Mucosa of descending colon (tissue), 3 donors: ENCODE data around the gene LIX1L. TPM values are rescaled to one million over a fixed set of nuclear protein-coding genes. Genes with fewer than 3 reads are reported as not detected.

Experiments used
- ATAC-seq: fragments of 200-7000 bp; cut with Tn5 transposase; one replicate; pipeline ENCODE4 v1.9.1; 2020; ENCODE audit warnings: mild to moderate bottlenecking, moderate library complexity
- DNase-seq, 3 donors: peaks; one replicate each; pipeline ENCODE4 v3.0.0-alpha.2; 2020
- H3K36me3 ChIP-seq: fragments of 200-600 bp; one replicate; pipeline ENCODE4 v1.8.0; 2021; ENCODE audit warnings: low read depth, mild to moderate bottlenecking
- H3K4me1 ChIP-seq: fragments of 200-600 bp; one replicate; pipeline ENCODE4 v1.8.0; 2021; ENCODE audit warnings: low read depth, mild to moderate bottlenecking
- H3K4me3 ChIP-seq: fragments of 200-600 bp; one replicate; pipeline ENCODE4 v1.8.0; 2021; ENCODE audit warnings: mild to moderate bottlenecking
- H3K9me3 ChIP-seq: fragments of 200-600 bp; one replicate; pipeline ENCODE4 v1.8.0; 2021; ENCODE audit warnings: mild to moderate bottlenecking
- CTCF ChIP-seq: fragments of 200-600 bp; IDR thresholded peaks from one replicate; pipeline ENCODE4 v1.8.0; 2022; ENCODE audit warnings: antibody characterized with exemption, mild to moderate bottlenecking
- intact Hi-C, 2 donors: fragments of 100-400 bp; cut with DNase I in 1 of 2; cut with micrococcal nuclease in 1 of 2; formaldehyde crosslinking; loops; one replicate each; pipeline versions ENCODE4 v1.11.0 to v1.11.1; 2022; cut with DNase I, micrococcal nuclease
- total RNA-seq, 3 donors: library from RNA; stranded (reverse); fragmentation: NEBNext Ultra II Directional in 2 of 3; extraction: Animal tissue kit (Norgen Biotek cat#: 25700) in 2 of 3; gene quantifications; one replicate each; pipeline versions ENCODE4 v1.2.1 to v1.2.4, GENCODE V29; 2021 to 2023
- donor health status: DM: no; HTN: no; CAD: no; lungs with moderate emphysema.
- donor health status: DM: no; HTN: no; CAD: no.
- donor health status: DM: no; HTN: yes; CAD: no.

Gene LIX1L
- total RNA-seq, 3 donors from 2014 or later = 3.9 to 34.3 (median 10.2) TPM

DNA sequence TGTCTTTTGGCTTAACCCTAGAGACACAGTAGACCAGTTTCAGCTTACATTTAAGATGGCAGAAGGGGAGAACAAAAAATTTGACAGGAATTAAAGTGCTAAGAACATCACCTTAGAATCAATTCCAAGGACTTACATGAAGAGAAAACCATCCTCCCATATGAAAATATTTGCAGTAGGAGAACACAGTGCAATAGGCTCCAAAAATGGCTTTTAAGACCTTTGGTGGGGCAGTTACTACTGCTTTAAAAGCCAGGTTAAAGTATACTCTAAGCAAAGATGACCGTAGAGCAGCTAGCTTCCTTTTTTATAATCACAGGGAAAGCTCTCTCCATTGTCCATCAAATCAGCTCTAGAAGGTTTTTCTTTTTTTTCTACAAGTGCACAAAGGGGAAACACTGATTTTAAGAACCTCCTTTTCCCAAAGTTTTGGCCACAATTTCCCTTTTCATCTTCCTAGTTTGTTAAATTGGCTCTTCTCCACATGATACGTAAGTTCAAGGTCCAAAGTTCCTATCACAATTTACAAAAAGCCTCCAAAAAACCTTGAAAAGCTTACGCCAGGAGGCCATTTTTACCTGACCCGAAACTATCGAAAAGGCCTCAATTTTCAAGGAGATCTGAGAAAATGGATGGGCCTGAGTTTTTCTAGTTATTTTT, 35.3 kb upstream of the LIX1L start:
- DNase-seq (no peak), ATAC-seq (no peak)
- Histone ChIP-seq H3K4me3 (peak overlapping the region; percentile 89), H3K36me3 (no peaks in the 10 kb centered on the region), H3K9me3 (no peaks in the 10 kb centered on the region), H3K4me1 (peaks cover 5% of the 10 kb centered on the region)
- intact Hi-C loops = no loop called here
- no peak for TF ChIP-seq CTCF

DNA sequence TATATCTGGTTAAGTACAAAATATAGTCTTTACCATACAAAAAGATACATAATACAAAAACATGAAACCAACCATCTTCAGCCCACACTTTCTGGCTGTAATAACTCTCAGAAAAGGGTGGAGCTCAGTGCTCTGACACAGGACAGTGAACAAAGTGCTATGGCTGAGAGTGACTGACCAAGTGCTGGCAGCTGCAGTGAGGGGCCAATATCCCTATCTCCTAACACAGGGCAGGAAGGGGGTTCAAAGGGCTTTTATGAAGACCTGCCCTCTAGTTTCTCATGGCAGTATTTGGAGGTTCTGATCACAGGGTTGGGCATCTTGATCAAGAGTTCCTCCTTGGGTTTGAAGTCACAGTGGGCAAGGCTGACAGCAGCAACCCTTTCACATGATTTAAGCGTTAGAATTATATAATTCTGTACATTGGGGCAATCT, 34.7 kb upstream of the LIX1L start:
- no peak for DNase-seq
- no peak for TF ChIP-seq CTCF

DNA sequence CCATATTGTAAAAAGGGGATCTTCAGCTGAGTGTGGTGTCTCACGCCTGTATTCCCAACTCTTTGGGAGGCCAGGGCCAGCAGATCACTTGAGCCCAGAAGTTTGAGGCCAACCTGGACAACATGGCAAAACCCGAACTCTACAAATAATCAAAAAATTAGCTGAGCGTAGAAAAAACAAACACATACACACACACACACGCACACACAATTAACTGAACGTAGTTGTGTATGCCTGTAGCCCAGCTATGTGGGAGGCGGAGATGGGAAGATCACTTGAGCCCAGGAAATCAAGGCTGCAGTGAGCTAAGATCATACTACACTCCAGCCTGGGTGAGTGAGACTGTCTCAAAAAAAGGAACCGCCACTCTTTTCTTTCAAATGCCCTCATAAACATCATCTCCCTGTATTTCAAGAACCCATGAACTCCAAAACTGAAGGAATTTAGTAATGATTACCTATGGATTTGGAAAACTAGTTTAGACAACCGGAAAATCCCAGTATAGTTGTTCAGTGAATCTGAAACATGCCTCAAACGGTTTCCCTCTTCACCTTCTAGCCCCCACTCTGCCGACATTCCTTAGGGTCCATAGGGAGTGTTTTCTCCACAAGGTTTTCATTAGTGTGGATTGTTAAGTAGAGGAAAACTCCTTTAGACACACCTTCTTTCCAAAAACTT, 34.1 kb upstream of the LIX1L start:
- no peaks in the 10 kb centered on the region for H3K36me3 ChIP-seq
- no peak overlapping the region for H3K4me3 ChIP-seq
- DNase-seq (no peak), ATAC-seq (no peak)
- H3K4me1 ChIP-seq = peaks cover 5% of the 10 kb centered on the region
- H3K9me3 ChIP-seq = no peaks in the 10 kb centered on the region
- intact Hi-C loops = no loop called here
- no peak for TF ChIP-seq CTCF

More for the DNA sequence above, 34.7 kb upstream of the LIX1L start:
- intact Hi-C loops = no loop called here
- Histone ChIP-seq H3K4me3 (no peak overlapping the region), H3K4me1 (peaks cover 5% of the 10 kb centered on the region), H3K9me3 (no peaks in the 10 kb centered on the region), H3K36me3 (no peaks in the 10 kb centered on the region)
- no peak for ATAC-seq

GRCh38 chr1:145990249-145990855, 32.5 kb upstream of the LIX1L start:
- TF ChIP-seq CTCF = no peak
- intact Hi-C loops = no loop called here
- peak; percentile 11 for ATAC-seq
- H3K4me1 ChIP-seq = peaks cover 18% of the 10 kb centered on the region
- H3K9me3 ChIP-seq = no peaks in the 10 kb centered on the region
- H3K4me3 ChIP-seq = no peak overlapping the region
- peak in 1 of 3 donors; percentile 53 for DNase-seq
- H3K36me3 ChIP-seq = no peaks in the 10 kb centered on the region

- ATAC-seq (no peak), DNase-seq (no peak)
- intact Hi-C loops = no loop called here
- no peak overlapping the region for H3K4me3 ChIP-seq
- no peaks in the 10 kb centered on the region for H3K9me3 ChIP-seq
- H3K4me1 ChIP-seq = peaks cover 33% of the 10 kb centered on the region
- no peaks in the 10 kb centered on the region for H3K36me3 ChIP-seq
- no peak for TF ChIP-seq CTCF
Observed at GRCh38 chr1:145988773-145989172, 31.0 kb upstream of the LIX1L start.
